Left ventricle myocardium inferior (tissue), 1 donor: Measurements from ENCODE around the gene NR6A1. TPM values are rescaled to one million over a fixed set of nuclear protein-coding genes. Genes with fewer than 3 reads are reported as not detected.
"Not testable (repeated sequence)": the region's sequence is repeated elsewhere in the genome, so short reads cannot be mapped to it uniquely, and the experiment has no call there.

Source experiments
- DNase-seq: peaks from one replicate; pipeline ENCODE4 v3.0.0-alpha.2; 2020
- H3K27ac ChIP-seq: fragments of 200-600 bp; replicated peaks from 2 replicates; pipeline ENCODE4 v1.8.0; 2021
- H3K27me3 ChIP-seq: fragments of 200-600 bp; 2 replicates; pipeline ENCODE4 v1.8.0; 2021; ENCODE audit warnings: low read depth
- H3K36me3 ChIP-seq: fragments of 200-600 bp; 2 replicates; pipeline ENCODE4 v1.8.0; 2021
- H3K4me1 ChIP-seq: fragments of 200-600 bp; 2 replicates; pipeline ENCODE4 v1.8.0; 2021
- H3K4me3 ChIP-seq: fragments of 200-600 bp; 2 replicates; pipeline ENCODE4 v1.8.0; 2021; ENCODE audit warnings: mild to moderate bottlenecking, moderate library complexity
- H3K9me3 ChIP-seq: fragments of 200-600 bp; replicated peaks from 2 replicates; pipeline ENCODE4 v1.8.0; 2021
- intact Hi-C: fragments of 100-400 bp; cut with micrococcal nuclease; formaldehyde crosslinking; loops from one replicate; pipeline ENCODE4 v1.11.0; 2022
- total RNA-seq: library from RNA; stranded (reverse); fragmentation: NEBNext Ultra II Directional; extraction: Animal tissue kit (Norgen Biotek cat#: 25700); gene quantifications from one replicate; pipeline ENCODE4 v1.2.1, GENCODE V29; 2021
- TF ChIP-seq, protein P1 (sequence below): fragments of 200-600 bp; IDR thresholded peaks from 2 replicates; pipeline ENCODE4 v1.8.0; 2021; ENCODE audit warnings: antibody characterized with exemption, mild to moderate bottlenecking, borderline replicate concordance
- donor health status: DM: no; HTN: yes; CAD: no; lungs with severe emphysema.

Gene NR6A1
- total RNA-seq, 1 donor from 2014 or later, result 1.0 TPM

DNA sequence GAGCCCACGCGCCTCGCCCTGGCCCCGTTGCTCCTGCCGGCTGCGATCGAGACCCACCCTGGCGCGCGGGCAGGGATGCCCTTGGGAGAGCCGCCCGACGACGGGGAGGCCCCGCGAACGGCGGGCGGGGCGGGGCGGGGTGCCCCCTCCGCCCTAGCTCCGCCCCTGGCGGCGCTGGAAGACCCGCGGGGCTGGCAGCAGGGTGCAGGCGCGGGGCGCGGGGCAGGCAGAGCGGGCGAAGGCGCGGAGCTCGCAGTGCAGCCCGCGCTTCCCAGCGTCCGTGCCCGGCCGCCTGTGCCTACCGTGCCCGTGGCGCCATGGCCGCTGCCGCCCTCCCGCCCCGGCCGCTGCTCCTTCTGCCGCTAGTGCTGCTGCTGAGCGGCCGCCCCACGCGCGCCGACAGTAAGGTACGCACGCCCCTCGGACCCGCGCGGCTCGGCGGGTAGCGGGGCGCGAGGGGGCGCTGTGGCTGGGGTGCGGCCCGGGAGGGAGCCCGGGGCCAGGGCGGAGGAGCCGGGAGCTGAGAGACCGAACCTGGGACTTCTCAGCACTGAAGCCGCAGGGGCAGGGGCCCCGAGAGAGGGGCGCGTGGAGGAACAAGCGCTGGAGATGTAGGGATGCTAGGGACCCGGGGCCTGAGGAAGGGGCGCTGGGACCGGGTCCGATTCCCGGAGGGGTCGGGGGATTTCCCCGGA lies 6.0 kb upstream of the NR6A1 start, which contains the start of gene OLFML2A:
Gene OLFML2A, plus strand, starts transcription at position 180 of the 695 bp plus-strand sequence. Its CDS starts 138 bp downstream, at position 318.
- DNase-seq, result no peak
- Histone ChIP-seq H3K36me3 (no peaks in the 10 kb centered on the region), H3K27ac (peak within 1 kb of the TSS; percentile 82), H3K4me3 (peak within 1 kb of the TSS; percentile 70), H3K27me3 (no peaks in the 10 kb centered on the region), H3K4me1 (peaks cover 68% of the 10 kb centered on the region), H3K9me3 (no peaks in the 10 kb centered on the region)
- intact Hi-C loops, result no loop called here
- TF ChIP-seq, protein P1, sequence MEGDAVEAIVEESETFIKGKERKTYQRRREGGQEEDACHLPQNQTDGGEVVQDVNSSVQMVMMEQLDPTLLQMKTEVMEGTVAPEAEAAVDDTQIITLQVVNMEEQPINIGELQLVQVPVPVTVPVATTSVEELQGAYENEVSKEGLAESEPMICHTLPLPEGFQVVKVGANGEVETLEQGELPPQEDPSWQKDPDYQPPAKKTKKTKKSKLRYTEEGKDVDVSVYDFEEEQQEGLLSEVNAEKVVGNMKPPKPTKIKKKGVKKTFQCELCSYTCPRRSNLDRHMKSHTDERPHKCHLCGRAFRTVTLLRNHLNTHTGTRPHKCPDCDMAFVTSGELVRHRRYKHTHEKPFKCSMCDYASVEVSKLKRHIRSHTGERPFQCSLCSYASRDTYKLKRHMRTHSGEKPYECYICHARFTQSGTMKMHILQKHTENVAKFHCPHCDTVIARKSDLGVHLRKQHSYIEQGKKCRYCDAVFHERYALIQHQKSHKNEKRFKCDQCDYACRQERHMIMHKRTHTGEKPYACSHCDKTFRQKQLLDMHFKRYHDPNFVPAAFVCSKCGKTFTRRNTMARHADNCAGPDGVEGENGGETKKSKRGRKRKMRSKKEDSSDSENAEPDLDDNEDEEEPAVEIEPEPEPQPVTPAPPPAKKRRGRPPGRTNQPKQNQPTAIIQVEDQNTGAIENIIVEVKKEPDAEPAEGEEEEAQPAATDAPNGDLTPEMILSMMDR, result peak; percentile 63

DNA sequence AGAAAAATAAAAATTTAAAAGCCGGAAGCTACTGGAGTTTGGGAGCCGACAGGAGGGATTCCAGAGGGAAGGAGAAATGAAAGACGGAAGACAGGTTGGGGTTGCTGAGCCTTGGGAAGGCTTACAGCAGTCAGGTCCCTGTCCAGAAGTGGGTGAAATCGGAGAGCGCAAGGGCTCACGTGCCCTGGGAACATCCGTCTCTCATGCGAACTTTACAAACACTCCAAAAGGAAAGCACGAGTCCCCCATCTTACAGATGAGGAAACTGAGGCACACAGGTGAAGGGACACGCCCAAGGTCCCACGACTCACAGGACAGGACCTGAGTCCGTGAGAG lies 5.5 kb upstream of the NR6A1 start:
- TF ChIP-seq, protein P1, result no peak
- intact Hi-C loops, result no loop called here
- Histone ChIP-seq H3K36me3 (no peaks in the 10 kb centered on the region), H3K9me3 (no peaks in the 10 kb centered on the region), H3K4me1 (peaks cover 68% of the 10 kb centered on the region), H3K27ac (peak overlapping the region; percentile 82), H3K4me3 (peak overlapping the region; percentile 70), H3K27me3 (no peaks in the 10 kb centered on the region)
- DNase-seq, result no peak

DNA sequence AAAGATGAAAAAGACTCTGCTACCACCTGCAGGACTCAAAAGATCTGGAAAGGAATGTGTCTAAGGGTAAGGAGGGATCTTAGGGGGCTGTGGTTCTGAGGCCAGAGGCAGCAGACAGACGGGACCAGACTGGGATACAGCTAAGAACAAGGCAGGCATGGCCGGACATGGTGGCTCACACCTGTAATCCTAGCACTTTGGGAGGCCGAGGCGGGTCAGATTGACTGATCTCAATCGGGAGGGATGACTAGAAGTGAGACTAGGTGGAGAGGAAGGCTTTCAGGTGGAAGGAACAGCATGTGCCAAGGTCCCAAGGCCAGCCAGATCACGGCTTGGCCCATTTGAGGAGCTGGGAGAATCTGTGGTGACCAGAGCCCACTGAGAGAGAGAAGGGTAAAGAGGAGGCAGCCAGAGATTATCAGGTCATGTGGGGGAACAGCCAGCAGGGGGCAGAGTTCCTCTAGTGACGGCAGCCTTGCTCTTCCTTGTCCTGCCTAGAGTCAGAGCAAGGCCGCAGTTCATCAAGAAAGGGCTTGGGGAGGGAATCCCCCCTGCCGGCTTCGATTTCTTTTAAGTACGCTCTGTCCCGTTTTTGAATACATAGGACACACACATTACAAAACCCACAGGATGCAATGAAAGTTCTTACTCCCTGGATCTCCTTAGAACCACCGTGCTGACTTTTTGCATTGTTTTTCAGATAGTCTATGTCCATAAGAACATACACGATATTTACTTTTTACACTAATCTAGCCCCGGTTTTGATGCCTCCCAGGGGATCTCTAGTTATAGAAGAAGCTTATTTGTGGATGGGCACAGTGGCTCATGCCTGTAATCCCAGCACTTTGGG lies 3.2 kb upstream of the NR6A1 start:
- Histone ChIP-seq H3K27me3 (peaks cover 9% of the 10 kb centered on the region), H3K9me3 (no peaks in the 10 kb centered on the region), H3K4me3 (no peak overlapping the region), H3K4me1 (peaks cover 64% of the 10 kb centered on the region), H3K36me3 (no peaks in the 10 kb centered on the region), H3K27ac (peak overlapping the region; percentile 12)
- peak; percentile 87 for DNase-seq
- TF ChIP-seq, protein P1, result peak; percentile 86
- intact Hi-C loops, result loop anchor here (2.0 kb wide), 1 partner anchor 78 kb away; the partner anchor contains the start of gene WDR38

DNA sequence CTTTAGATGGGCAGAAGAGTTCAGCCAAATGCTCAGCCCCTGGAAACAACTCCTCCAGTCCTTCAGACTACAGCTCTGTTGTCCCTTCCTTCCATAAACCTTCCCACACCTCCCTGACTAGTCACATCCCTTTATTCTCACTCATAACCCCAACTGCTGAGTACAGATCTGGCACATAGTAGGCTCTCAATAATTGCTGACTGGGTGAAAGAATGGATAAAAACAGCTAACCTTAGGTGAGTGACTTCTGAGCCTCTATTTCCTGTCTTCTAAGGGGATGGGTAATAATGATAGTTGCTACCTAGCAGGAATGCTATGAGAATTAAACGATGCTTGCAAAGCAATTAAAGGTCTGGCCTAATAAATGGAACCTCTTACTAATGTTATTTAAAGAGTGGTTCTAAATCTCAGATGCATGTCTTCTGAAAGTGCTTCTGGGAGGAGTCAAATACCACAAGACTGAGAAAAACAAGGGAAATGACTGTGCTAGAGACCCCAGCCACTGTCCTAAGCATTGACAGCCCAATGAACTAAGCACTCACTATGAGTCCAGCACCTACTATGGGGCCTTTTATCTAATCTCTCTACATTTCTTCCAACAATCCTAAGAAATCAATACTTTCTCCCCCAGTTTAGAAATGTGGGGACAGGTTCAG lies 2.5 kb upstream of the NR6A1 start:
- no peak for DNase-seq

DNA sequence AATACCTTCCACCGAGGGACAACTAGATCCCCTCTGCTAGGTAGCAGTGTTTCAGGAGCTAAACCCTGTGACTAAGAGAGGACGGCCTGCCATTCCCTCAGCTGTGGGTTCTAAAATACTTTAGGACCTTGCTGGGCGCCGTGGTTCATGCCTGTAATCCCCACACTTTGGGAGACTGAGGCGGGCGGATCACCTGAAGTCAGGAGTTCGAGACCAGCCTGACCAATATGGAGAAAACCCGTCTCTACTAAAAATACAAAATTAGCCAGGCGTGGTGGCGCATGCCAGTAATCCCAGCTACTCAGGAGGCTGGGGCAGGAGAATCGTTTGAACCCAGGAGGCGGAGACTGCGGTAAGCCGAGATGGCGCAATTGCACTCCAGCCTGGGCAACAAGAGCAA lies 1.8 kb upstream of the NR6A1 start:
- H3K4me3 ChIP-seq, intact Hi-C loops, H3K36me3 ChIP-seq, DNase-seq, H3K27ac ChIP-seq, H3K9me3 ChIP-seq: not testable (repeated sequence)
- peaks cover 59% of the 10 kb centered on the region for H3K4me1 ChIP-seq
- peaks cover 19% of the 10 kb centered on the region for H3K27me3 ChIP-seq

More for the DNA sequence above, 2.5 kb upstream of the NR6A1 start:
- Histone ChIP-seq H3K9me3 (no peaks in the 10 kb centered on the region), H3K27ac (no peak overlapping the region), H3K36me3 (no peaks in the 10 kb centered on the region), H3K27me3 (peaks cover 11% of the 10 kb centered on the region), H3K4me1 (peaks cover 59% of the 10 kb centered on the region), H3K4me3 (no peak overlapping the region)
- intact Hi-C loops, result loop anchor here (2.0 kb wide), 1 partner anchor 79 kb away; the partner anchor contains the start of gene WDR38
- TF ChIP-seq, protein P1, result no peak
